ENCODE data around the gene TMEM62. TPM values are rescaled to one million over a fixed set of nuclear protein-coding genes. Genes with fewer than 3 reads are reported as not detected.
"Not testable (repeated sequence)": the region's sequence is repeated elsewhere in the genome, so short reads cannot be mapped to it uniquely, and the experiment has no call there.

Gene TMEM62
- total and polyA plus RNA-seq, 5 donors, result 7.8 to 11.2 (median 10.4) TPM

DNA sequence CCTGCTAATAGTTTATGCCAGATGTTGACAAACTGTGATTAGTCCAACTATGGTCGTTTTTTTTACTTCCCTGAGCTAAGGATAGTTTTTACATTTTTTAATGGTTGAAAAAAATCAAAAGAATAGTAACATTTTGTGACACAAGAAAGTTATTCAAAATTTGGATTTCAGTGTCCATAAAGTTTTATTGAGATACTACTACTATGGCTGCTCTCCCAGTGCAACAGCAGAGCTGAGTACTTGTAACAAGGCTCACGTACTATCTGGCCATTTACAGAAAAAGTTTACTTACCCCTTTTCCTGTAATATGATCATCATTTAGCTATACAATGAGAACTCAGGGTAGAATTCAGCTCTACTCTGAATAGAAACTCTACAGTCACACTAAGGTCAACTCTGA, 11.5 kb upstream of the TMEM62 start:
- H3K4me1 ChIP-seq (ENCODE audit: control insufficient read depth, insufficient read depth, low read length), result no peaks in the 10 kb centered on the region
- DNase-seq (no peak), ATAC-seq (no peak)
- no peak overlapping the region for H3K27ac ChIP-seq (ENCODE audit: low read length)
- intact Hi-C loops (cut with DNase I), result no loop called here
- no peaks in the 10 kb centered on the region for H3K27me3 ChIP-seq (ENCODE audit: control insufficient read depth, insufficient read depth)
- H3K4me3 ChIP-seq (ENCODE audit: low read length), result no peak overlapping the region
- WGBS, result 74% methylated on average over 2 of the region's 2 CpGs
- no peaks in the 10 kb centered on the region for H3K9me3 ChIP-seq (ENCODE audit: control insufficient read depth, low read length)

DNA sequence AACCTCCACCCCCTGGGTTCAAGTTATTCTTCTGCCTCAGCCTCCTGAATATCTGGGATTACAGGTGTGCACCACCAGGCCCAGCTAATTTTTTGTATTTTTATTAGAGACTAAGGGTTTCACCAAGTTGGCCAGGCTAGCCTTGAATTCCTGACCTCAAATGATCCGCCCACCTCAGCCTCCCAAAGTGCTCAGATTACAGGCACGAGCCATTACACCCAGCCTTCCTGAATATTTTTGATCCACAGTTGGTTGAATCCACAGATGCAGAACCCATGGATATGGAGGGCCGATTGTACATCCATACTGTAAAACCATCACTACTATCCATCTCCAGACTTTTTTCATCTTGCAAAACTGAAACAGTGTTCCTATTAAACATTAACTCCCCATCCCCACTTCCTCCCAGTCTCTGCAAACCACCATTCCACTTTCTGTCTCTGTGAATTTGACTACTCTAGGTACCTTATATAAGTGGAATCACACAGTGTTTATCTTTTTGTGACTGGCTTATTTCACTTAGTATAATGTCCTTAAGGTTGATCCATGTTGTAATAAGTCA, 8.2 kb upstream of the TMEM62 start:
- no peaks in the 10 kb centered on the region for H3K9me3 ChIP-seq (ENCODE audit: control insufficient read depth, low read length)
- intact Hi-C loops (cut with DNase I), result no loop called here
- DNase-seq (no peak), ATAC-seq (no peak)
- H3K4me1 ChIP-seq (ENCODE audit: control insufficient read depth, insufficient read depth, low read length), result no peaks in the 10 kb centered on the region
- H3K4me3 ChIP-seq (ENCODE audit: low read length), result no peak overlapping the region
- no peaks in the 10 kb centered on the region for H3K27me3 ChIP-seq (ENCODE audit: control insufficient read depth, insufficient read depth)
- 77% methylated on average over 3 of the region's 3 CpGs for WGBS
- no peak overlapping the region for H3K27ac ChIP-seq (ENCODE audit: low read length)

DNA sequence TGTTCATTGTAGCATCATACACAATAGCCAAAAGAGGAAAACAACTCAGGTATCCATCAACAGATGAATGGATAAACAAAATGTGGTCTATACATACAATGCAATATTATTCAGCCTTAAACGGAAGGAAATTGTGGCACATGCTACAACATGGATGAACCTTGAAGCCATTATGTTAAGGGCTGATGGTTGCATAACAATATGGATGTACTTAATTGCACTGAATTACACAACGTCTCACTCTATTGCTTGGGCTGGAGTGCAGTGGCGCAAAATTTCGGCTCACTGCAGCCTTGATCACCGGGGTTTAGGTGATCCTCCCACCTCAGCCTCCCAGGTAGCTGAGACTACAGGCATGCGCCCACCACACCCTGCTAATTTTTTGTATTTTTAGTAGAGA, 7.0 kb upstream of the TMEM62 start:
- Histone ChIP-seq H3K27ac (ENCODE audit: low read length) (no peak overlapping the region), H3K4me1 (ENCODE audit: control insufficient read depth, insufficient read depth, low read length) (no peaks in the 10 kb centered on the region), H3K4me3 (ENCODE audit: low read length) (no peak overlapping the region), H3K9me3 (ENCODE audit: control insufficient read depth, low read length) (no peaks in the 10 kb centered on the region), H3K27me3 (ENCODE audit: control insufficient read depth, insufficient read depth) (no peaks in the 10 kb centered on the region)
- no peak for DNase-seq
- intact Hi-C loops (cut with DNase I), result no loop called here
- no peak for ATAC-seq
- WGBS, result 88% methylated on average over 6 of the region's 6 CpGs

DNA sequence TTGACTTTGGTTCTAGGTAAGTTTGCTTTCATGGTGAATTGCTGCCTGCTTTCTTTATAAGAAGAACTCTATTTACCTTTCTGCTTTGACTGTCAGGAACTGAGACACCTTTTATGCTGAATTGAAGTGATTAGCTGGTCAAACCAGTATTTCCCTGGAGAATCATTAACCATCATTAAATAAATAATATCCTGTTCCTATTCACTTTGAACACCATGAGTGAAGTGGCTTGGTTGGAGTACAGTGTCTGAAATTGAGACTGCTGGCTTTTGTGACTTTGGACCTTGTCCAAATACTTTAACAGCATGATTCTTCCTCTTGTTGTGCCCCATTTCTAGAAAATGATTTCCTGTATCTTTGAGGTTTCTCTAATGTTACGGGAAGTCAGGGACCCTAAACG, 5.6 kb upstream of the TMEM62 start:
- Histone ChIP-seq H3K4me1 (ENCODE audit: control insufficient read depth, insufficient read depth, low read length) (no peaks in the 10 kb centered on the region), H3K4me3 (ENCODE audit: low read length) (no peak overlapping the region), H3K27me3 (ENCODE audit: control insufficient read depth, insufficient read depth) (no peaks in the 10 kb centered on the region), H3K9me3 (ENCODE audit: control insufficient read depth, low read length) (no peaks in the 10 kb centered on the region), H3K27ac (ENCODE audit: low read length) (no peak overlapping the region)
- DNase-seq (no peak), ATAC-seq (no peak)
- WGBS, result 75% methylated on average over 2 of the region's 2 CpGs
- intact Hi-C loops (cut with DNase I), result no loop called here

DNA sequence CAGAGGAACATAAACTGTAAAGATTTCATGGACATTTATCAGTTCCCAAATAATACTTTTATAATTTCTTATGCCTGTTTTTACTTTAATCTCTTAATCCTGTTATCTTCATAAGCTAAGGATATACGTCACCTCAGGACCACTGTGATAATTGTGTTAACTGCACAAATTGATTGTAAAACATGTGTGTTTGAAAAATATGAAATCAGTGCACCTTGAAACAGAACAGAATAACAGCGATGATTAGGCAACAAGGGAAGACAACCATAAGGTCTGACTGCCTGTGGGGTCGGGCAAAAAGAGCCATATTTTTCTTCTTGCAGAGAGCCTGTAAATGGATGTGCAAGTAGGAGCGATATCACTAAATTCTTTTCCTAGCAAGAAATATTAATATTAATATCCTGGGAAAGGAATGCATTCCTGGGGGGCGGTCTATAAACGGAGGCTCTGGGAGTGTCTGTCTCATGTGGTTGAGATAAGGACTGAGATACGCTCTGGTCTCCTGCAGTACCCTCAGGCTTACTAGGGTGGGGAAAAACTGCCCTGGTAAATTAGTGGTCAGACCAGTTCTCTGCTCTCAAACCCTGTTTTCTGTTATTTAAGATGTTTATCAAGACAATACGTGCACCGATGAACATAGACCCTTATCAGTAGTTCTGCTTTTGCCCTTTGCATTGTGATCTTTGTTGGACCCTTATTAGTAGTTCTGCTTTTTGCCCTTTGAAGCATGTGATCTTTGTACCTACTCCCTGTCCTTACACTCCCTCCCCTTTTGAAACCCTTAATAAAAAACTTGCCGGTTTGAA, 5.0 kb upstream of the TMEM62 start:
- WGBS, result 76% methylated on average over 10 of the region's 10 CpGs
- ATAC-seq, result not testable (repeated sequence)

GRCh38 chr15:43128980-43129335, 4.4 kb upstream of the TMEM62 start:
- H3K27ac ChIP-seq (ENCODE audit: low read length), result no peak overlapping the region
- H3K4me3 ChIP-seq (ENCODE audit: low read length), result no peak overlapping the region
- 88% methylated on average over 4 of the region's 4 CpGs for WGBS
- DNase-seq, result no peak
- intact Hi-C loops (cut with DNase I), result no loop called here
- H3K4me1 ChIP-seq (ENCODE audit: control insufficient read depth, insufficient read depth, low read length), result no peaks in the 10 kb centered on the region
- H3K27me3 ChIP-seq (ENCODE audit: control insufficient read depth, insufficient read depth), result no peaks in the 10 kb centered on the region
- ATAC-seq, result no peak
- no peaks in the 10 kb centered on the region for H3K9me3 ChIP-seq (ENCODE audit: control insufficient read depth, low read length)

More for the DNA sequence above, 5.0 kb upstream of the TMEM62 start:
- H3K27me3 ChIP-seq (ENCODE audit: control insufficient read depth, insufficient read depth); H3K27ac ChIP-seq (ENCODE audit: low read length); H3K4me3 ChIP-seq (ENCODE audit: low read length); H3K9me3 ChIP-seq (ENCODE audit: control insufficient read depth, low read length); H3K4me1 ChIP-seq (ENCODE audit: control insufficient read depth, insufficient read depth, low read length); DNase-seq; intact Hi-C loops (cut with DNase I): not testable (repeated sequence)

DNA sequence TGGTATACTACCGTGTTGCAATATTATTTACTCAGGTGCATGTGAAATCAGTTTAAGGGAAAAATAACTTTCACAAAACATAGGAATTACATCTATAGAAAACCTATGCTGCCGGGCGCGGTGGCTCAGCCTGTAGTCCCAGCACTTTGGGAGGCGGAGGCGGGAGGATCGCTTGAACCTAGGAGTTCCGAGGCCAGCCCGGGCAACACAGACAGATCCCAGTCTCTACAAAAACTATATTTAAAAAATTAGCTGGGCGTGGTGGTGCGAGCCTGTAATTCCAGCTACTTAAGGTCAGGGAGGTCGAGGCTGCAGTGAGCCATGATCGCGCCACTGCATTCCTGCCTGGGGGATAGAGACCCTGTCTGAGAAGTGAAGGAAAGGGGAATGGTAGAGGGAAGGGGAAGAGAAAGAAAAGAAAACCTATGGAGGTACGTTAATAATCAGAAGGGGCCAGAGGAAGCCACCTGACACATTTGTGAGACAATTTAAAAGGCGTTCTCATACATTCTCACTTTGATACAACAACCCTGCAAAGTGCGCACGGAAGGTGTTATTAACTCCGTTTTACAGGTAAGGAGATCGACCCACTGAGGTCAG, 456 bp upstream of the TMEM62 start:
- intact Hi-C loops (cut with DNase I), result loop anchor here in 1 of 4 donors (2.0 kb wide), 1 partner anchor 26 kb away; the partner anchor contains the start of gene UBR1
- Histone ChIP-seq H3K9me3 (ENCODE audit: control insufficient read depth, low read length) (no peaks in the 10 kb centered on the region), H3K4me1 (ENCODE audit: control insufficient read depth, insufficient read depth, low read length) (no peaks in the 10 kb centered on the region), H3K4me3 (ENCODE audit: low read length) (peak overlapping the region; percentile 88), H3K27ac (ENCODE audit: low read length) (peak overlapping the region; percentile 80), H3K27me3 (ENCODE audit: control insufficient read depth, insufficient read depth) (no peaks in the 10 kb centered on the region)
- WGBS, result 31% methylated on average over 20 of the region's 20 CpGs
- DNase-seq (peak in 1 of 3 donors; percentile 53), ATAC-seq (peak; percentile 17 to 26)

GRCh38 chr15:43134157-43134635, 810 bp downstream of the TMEM62 start:
- intact Hi-C loops (cut with DNase I), result no loop called here
- ATAC-seq (no peak), DNase-seq (no peak)
- Histone ChIP-seq H3K9me3 (ENCODE audit: control insufficient read depth, low read length) (no peaks in the 10 kb centered on the region), H3K4me1 (ENCODE audit: control insufficient read depth, insufficient read depth, low read length) (no peaks in the 10 kb centered on the region), H3K4me3 (ENCODE audit: low read length) (peak overlapping the region; percentile 88), H3K27me3 (ENCODE audit: control insufficient read depth, insufficient read depth) (no peaks in the 10 kb centered on the region), H3K27ac (ENCODE audit: low read length) (peak overlapping the region; percentile 80)
- WGBS, result 17% methylated on average over 12 of the region's 12 CpGs

DNA sequence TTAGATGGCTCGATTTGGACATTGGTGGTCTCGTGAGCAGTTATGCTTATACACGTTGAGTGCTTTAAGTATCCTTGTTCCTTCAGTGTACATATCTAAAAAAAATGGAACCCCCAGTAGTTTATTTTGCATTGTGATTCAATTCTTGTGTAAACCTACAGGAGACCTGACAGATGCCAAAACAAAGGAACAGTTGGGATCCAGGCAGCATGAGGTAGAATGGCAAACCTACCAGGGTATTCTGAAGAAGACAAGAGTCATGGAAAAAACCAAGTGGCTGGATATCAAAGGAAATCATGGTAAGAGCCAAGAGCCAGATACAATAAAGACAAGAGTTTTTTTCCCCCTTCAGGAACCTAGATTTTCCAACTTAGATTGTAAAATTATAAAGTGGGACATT, 2.0 kb downstream of the TMEM62 start:
- intact Hi-C loops (cut with DNase I), result no loop called here
- H3K4me3 ChIP-seq (ENCODE audit: low read length), result no peak overlapping the region

GRCh38 chr15:43143203-43143941, 10.0 kb downstream of the TMEM62 start:
- intact Hi-C loops (cut with DNase I), result no loop called here
- H3K27ac ChIP-seq (ENCODE audit: low read length), result no peak overlapping the region
- ATAC-seq (no peak), DNase-seq (no peak)
- WGBS, result 93% methylated on average over 4 of the region's 4 CpGs
- no peaks in the 10 kb centered on the region for H3K4me1 ChIP-seq (ENCODE audit: control insufficient read depth, insufficient read depth, low read length)
- no peaks in the 10 kb centered on the region for H3K27me3 ChIP-seq (ENCODE audit: control insufficient read depth, insufficient read depth)
- no peaks in the 10 kb centered on the region for H3K9me3 ChIP-seq (ENCODE audit: control insufficient read depth, low read length)
- no peak overlapping the region for H3K4me3 ChIP-seq (ENCODE audit: low read length)

More for the DNA sequence above, 2.0 kb downstream of the TMEM62 start:
- Histone ChIP-seq H3K4me1 (ENCODE audit: control insufficient read depth, insufficient read depth, low read length) (no peaks in the 10 kb centered on the region), H3K27ac (ENCODE audit: low read length) (no peak overlapping the region), H3K9me3 (ENCODE audit: control insufficient read depth, low read length) (no peaks in the 10 kb centered on the region), H3K27me3 (ENCODE audit: control insufficient read depth, insufficient read depth) (no peaks in the 10 kb centered on the region)
- no peak for DNase-seq
- no peak for ATAC-seq
- 83% methylated on average over 3 of the region's 3 CpGs for WGBS

- intact Hi-C loops (cut with DNase I), result no loop called here
- no peak overlapping the region for H3K27ac ChIP-seq (ENCODE audit: low read length)
- H3K4me1 ChIP-seq (ENCODE audit: control insufficient read depth, insufficient read depth, low read length), result no peaks in the 10 kb centered on the region
- DNase-seq (no peak), ATAC-seq (no peak)
- no peak overlapping the region for H3K4me3 ChIP-seq (ENCODE audit: low read length)
- no peaks in the 10 kb centered on the region for H3K27me3 ChIP-seq (ENCODE audit: control insufficient read depth, insufficient read depth)
- H3K9me3 ChIP-seq (ENCODE audit: control insufficient read depth, low read length), result no peaks in the 10 kb centered on the region
Observed at GRCh38 chr15:43144512-43144911, 11.1 kb downstream of the TMEM62 start.

Data from right cardiac atrium (tissue), 5 donors.